CD4-positive, alpha-beta memory T cell (primary cell): ENCODE results near the gene TUBA3E. TPM values are rescaled to one million over a fixed set of nuclear protein-coding genes. Genes with fewer than 3 reads are reported as not detected.
"Not testable (repeated sequence)": the region's sequence is repeated elsewhere in the genome, so short reads cannot be mapped to it uniquely, and the experiment has no call there.

Experiments
- CTCF ChIA-PET: fragments of 350-600 bp; sonication (Branson Sonifier 250); formaldehyde crosslinking; loops from one replicate; lab custom pipeline; 2021; ENCODE audit warnings: inconsistent platforms; ENCODE audit not compliant: partially characterized antibody; lab: Charles Lee
- POLR2A ChIA-PET: fragments of 350-600 bp; sonication (Branson Sonifier 250); formaldehyde crosslinking; loops from one replicate; lab custom pipeline; 2021; ENCODE audit not compliant: partially characterized antibody; lab: Charles Lee
- DNase-seq, 5 donors: peaks; one replicate each; pipeline versions ENCODE4 v3.0.0 to v3.0.0-alpha.2; 2020 to 2022; ENCODE audit warnings: mixed read lengths in 1 of 5
- H3K27ac ChIP-seq: one replicate; pipeline ENCODE4 v1.7.0; 2013; ENCODE audit warnings: low read depth, low read length
- H3K27me3 ChIP-seq: 2 replicates; pipeline ENCODE4 v1.7.0; 2013; ENCODE audit warnings: mild to moderate bottlenecking, low read length, moderate library complexity; ENCODE audit not compliant: insufficient read depth
- H3K36me3 ChIP-seq: 2 replicates; pipeline ENCODE4 v1.7.0; 2013; ENCODE audit warnings: mild to moderate bottlenecking, low read length, moderate library complexity; ENCODE audit not compliant: insufficient read depth
- H3K4me1 ChIP-seq: 2 replicates; pipeline ENCODE4 v1.7.0; 2013; ENCODE audit warnings: mild to moderate bottlenecking, low read length, moderate library complexity; ENCODE audit not compliant: insufficient read depth
- H3K4me3 ChIP-seq, 2 donors: one replicate each; pipeline ENCODE4 v1.7.0; 2013; ENCODE audit warnings: low read length in 2 of 2, mild to moderate bottlenecking in 1 of 2
- H3K9me3 ChIP-seq, 2 donors: one replicate each; pipeline ENCODE4 v1.7.0; 2013; ENCODE audit warnings: low read length in 2 of 2, control low read depth in 1 of 2; ENCODE audit not compliant: control insufficient read depth in 1 of 2
- H3K27ac Mint-ChIP-seq, 7 donors: one replicate each; pipeline ENCODE4 v1.8.0; 2020 to 2021; ENCODE audit warnings: mixed read lengths in 7 of 7, mild to moderate bottlenecking in 6 of 7, inconsistent platforms in 3 of 7, moderate library complexity in 3 of 7
- H3K27me3 Mint-ChIP-seq, 2 donors: one replicate each; pipeline ENCODE4 v1.8.0; 2020 to 2021; ENCODE audit warnings: mixed read lengths in 2 of 2
- H3K36me3 Mint-ChIP-seq, 2 donors: one replicate each; pipeline ENCODE4 v1.8.0; 2020 to 2021; ENCODE audit warnings: mixed read lengths in 2 of 2, inconsistent platforms in 1 of 2, mild to moderate bottlenecking in 1 of 2
- H3K4me1 Mint-ChIP-seq, 4 donors: one replicate each; pipeline ENCODE4 v1.8.0; 2020 to 2021; ENCODE audit warnings: mixed read lengths in 4 of 4, mild to moderate bottlenecking in 1 of 4
- H3K4me3 Mint-ChIP-seq, 8 donors: one replicate each; pipeline ENCODE4 v1.8.0; 2020 to 2021; ENCODE audit warnings: mixed read lengths in 8 of 8, mild to moderate bottlenecking in 7 of 8, moderate library complexity in 6 of 8, inconsistent platforms in 3 of 8
- H3K9me3 Mint-ChIP-seq, 8 donors: one replicate each; pipeline ENCODE4 v1.8.0; 2020 to 2021; ENCODE audit warnings: mixed read lengths in 8 of 8, mild to moderate bottlenecking in 5 of 8, inconsistent platforms in 3 of 8, moderate library complexity in 1 of 8
- intact Hi-C: fragments of 100-400 bp; cut with micrococcal nuclease; formaldehyde crosslinking; loops from one replicate; pipeline ENCODE4 v1.15.1; 2023
- polyA plus RNA-seq, 2 donors: library from polyadenylated mRNA; unstranded; fragments of 300-500 nt; fragmentation: Illumina TruSeq; gene quantifications; one replicate each; pipeline ENCODE4 v1.2.3, GENCODE V29; 2021
- total RNA-seq, 2 experiments: library from RNA; stranded (reverse); gene quantifications; one replicate each; pipeline ENCODE4 v1.2.3, GENCODE V29; 2021

Gene TUBA3E
- total and polyA plus RNA-seq, 4 experiments from 2014 or later, result not detected

DNA sequence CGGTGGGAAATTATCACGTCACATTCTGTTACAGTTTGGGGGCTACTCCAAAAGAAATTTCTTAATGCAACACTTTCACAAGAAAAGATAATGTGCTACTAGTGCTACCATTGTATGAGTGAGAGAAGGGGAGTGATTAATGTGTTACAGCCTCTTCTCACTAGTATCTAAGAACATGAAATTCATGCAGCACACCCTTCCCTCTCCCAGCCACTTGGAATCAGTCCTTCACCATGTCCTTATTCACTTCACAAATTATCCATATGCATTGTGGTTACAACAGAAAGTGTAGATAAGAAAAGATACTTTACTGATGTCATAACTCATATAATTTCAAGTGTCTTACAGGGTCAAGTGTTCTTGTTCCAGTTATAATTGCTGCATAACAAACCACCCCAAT, 20.9 kb upstream of the TUBA3E start:
- H3K27ac ChIP-seq, intact Hi-C loops, H3K27me3 ChIP-seq, H3K9me3 ChIP-seq, H3K4me1 ChIP-seq, DNase-seq, H3K27ac Mint-ChIP-seq, H3K9me3 Mint-ChIP-seq, H3K4me3 Mint-ChIP-seq, H3K36me3 ChIP-seq, POLR2A ChIA-PET, H3K36me3 Mint-ChIP-seq, CTCF ChIA-PET, H3K4me3 ChIP-seq, H3K4me1 Mint-ChIP-seq: not testable (repeated sequence)
- peaks cover 12 to 22% of the 10 kb centered on the region in 2 donors for H3K27me3 Mint-ChIP-seq

DNA sequence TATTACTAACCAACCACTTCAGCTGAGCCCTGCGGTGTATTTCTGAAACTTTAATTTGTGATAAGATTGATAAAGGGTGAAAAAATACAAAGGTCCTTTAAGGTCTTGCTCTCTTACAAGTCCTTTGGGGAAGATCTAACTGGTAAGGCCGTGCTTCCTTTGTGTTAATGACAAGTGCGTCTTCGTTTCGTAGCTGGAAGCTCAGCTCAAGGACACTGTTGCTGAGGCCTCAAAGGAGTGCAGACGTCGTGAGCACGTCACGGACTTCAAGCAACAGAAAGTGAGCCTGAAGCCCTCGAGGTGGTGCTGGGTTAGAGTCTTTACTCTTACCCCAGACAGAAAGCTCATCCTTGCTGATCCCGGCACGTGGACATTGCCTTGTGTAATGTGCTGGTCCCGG, 8.8 kb upstream of the TUBA3E start:
- H3K27ac Mint-ChIP-seq, H3K4me1 Mint-ChIP-seq, DNase-seq, H3K4me1 ChIP-seq, CTCF ChIA-PET, H3K27me3 Mint-ChIP-seq, H3K9me3 ChIP-seq, H3K4me3 ChIP-seq, intact Hi-C loops, H3K36me3 Mint-ChIP-seq, H3K27me3 ChIP-seq, H3K36me3 ChIP-seq, H3K9me3 Mint-ChIP-seq, POLR2A ChIA-PET, H3K4me3 Mint-ChIP-seq, H3K27ac ChIP-seq: not testable (repeated sequence)

DNA sequence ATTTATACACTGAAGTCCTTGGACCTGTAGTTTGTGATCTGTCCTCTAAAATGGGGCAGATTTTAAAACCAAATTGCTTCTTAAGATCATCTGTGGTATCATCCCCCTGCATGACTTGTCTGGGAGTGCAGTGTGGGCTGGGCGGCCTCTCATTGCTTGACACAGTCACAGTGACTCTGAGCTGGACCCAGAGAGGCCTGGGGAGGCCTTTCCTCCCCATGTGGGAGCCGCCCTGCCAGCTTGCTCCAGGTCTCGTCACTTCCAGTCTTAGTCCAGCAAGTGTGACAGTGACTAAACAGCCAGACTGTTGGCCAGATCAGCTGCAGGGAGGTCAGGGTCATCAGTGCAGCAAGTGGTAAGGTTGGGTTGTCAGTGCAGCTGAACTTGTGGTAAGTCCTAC, 4.9 kb upstream of the TUBA3E start:
- H3K9me3 ChIP-seq, H3K36me3 ChIP-seq, H3K27ac Mint-ChIP-seq, H3K4me1 Mint-ChIP-seq, H3K36me3 Mint-ChIP-seq, H3K4me3 Mint-ChIP-seq, CTCF ChIA-PET, H3K4me3 ChIP-seq, intact Hi-C loops, H3K4me1 ChIP-seq, H3K27me3 Mint-ChIP-seq, H3K9me3 Mint-ChIP-seq, H3K27me3 ChIP-seq, POLR2A ChIA-PET, H3K27ac ChIP-seq, DNase-seq: not testable (repeated sequence)

DNA sequence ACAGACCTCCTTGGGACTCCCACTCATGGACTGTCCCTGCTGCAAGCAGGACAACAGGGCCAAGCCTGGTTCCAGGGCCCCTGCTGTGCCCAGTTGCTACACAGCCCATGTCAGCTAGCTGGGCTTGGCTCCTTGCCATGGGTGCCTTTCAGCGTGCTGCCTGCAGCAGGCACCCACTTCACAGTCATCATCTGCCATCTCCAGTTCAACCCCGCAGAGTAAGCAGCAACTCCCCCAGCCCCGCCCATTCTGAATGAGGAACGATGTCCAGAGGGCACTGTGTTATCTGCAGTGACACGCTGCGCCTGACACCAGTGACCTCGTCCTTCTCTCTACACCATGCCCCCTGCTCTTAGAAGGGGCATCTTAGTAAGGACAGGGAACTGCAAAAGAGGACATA, 4.3 kb upstream of the TUBA3E start:
- H3K27ac ChIP-seq, CTCF ChIA-PET, H3K36me3 Mint-ChIP-seq, intact Hi-C loops, H3K9me3 ChIP-seq, H3K4me3 Mint-ChIP-seq, POLR2A ChIA-PET, H3K27me3 Mint-ChIP-seq, H3K4me1 ChIP-seq, H3K36me3 ChIP-seq, H3K4me1 Mint-ChIP-seq, H3K4me3 ChIP-seq, H3K9me3 Mint-ChIP-seq, DNase-seq, H3K27me3 ChIP-seq: not testable (repeated sequence)
- peak overlapping the region in 1 of 7 donors; percentile 66 for H3K27ac Mint-ChIP-seq

DNA sequence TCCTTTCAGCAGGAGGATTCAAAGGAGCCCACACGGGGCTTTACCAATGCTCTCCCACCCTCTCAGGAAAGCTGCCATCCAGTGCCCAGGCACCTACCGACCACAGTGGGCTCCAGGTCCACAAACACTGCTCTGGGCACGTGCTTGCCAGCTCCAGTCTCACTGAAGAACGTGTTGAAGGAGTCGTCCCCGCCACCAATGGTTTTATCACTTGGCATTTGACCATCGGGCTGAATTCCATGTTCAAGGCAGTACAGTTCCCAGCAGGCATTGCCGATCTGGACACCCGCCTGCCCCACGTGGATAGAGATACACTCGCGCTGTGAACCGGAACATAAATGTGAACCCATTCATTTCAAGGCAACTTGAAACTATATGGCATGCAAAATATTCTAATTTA, 2.2 kb downstream of the TUBA3E start:
- H3K4me3 Mint-ChIP-seq, H3K9me3 ChIP-seq, H3K27me3 ChIP-seq, H3K27me3 Mint-ChIP-seq, H3K36me3 Mint-ChIP-seq, H3K36me3 ChIP-seq, H3K9me3 Mint-ChIP-seq, H3K4me1 Mint-ChIP-seq, CTCF ChIA-PET, H3K4me3 ChIP-seq, DNase-seq, H3K27ac ChIP-seq, H3K27ac Mint-ChIP-seq, POLR2A ChIA-PET, intact Hi-C loops, H3K4me1 ChIP-seq: not testable (repeated sequence)

DNA sequence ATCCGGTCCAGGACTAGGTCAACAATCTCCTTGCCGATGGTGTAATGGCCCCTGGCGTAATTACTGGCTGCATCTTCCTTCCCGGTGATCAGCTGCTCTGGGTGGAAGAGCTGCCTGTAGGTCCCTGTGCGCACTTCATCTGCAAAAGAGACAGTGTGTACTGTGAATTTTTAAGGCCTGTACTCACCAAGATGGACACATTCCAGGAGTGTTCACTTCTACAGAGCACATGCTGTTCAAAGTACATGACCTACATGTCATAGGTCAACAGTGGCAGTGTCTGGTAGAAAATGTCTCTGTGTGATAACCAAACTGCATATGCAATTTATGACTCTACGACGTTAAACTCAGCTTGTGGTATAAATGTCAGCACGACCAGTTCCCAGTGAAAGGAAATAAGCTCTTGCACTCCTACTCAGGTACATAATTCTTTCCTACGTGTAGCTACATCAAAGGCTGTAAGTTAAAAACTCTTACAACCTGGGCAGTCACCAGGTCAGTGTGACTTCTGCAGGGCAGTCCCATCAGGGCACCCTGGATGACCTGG, 3.1 kb downstream of the TUBA3E start:
- intact Hi-C loops, CTCF ChIA-PET: not testable (repeated sequence)

DNA sequence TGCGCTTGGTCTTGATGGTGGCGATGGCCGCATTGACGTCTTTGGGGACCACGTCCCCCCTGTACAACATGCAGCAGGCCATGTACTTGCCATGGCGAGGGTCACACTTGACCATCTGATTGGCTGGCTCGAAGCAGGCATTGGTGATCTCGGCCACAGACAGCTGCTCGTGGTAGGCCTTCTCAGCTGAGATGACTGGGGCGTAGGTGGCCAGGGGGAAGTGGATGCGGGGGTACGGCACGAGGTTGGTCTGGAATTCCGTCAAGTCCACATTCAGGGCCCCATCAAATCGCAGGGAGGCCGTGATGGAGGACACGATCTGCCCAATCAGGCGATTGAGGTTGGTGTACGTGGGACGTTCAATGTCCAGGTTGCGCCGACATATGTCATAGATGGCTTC, 4.4 kb downstream of the TUBA3E start:
- H3K4me3 ChIP-seq, H3K27me3 ChIP-seq, CTCF ChIA-PET, H3K27ac ChIP-seq, DNase-seq, POLR2A ChIA-PET, H3K27me3 Mint-ChIP-seq, H3K36me3 ChIP-seq, H3K9me3 ChIP-seq, H3K4me3 Mint-ChIP-seq, H3K4me1 ChIP-seq, H3K27ac Mint-ChIP-seq, H3K9me3 Mint-ChIP-seq, intact Hi-C loops, H3K4me1 Mint-ChIP-seq: not testable (repeated sequence)
- H3K36me3 Mint-ChIP-seq, result peaks cover 8 to 10% of the 10 kb centered on the region in 2 donors

More for the DNA sequence above, 3.1 kb downstream of the TUBA3E start:
- H3K27ac Mint-ChIP-seq, H3K9me3 Mint-ChIP-seq, H3K27me3 ChIP-seq, H3K27me3 Mint-ChIP-seq, POLR2A ChIA-PET, H3K4me3 Mint-ChIP-seq, H3K4me1 Mint-ChIP-seq, H3K4me3 ChIP-seq, H3K4me1 ChIP-seq, H3K9me3 ChIP-seq, H3K27ac ChIP-seq, DNase-seq, H3K36me3 ChIP-seq: not testable (repeated sequence)
- peaks cover 8 to 10% of the 10 kb centered on the region in 2 donors for H3K36me3 Mint-ChIP-seq

DNA sequence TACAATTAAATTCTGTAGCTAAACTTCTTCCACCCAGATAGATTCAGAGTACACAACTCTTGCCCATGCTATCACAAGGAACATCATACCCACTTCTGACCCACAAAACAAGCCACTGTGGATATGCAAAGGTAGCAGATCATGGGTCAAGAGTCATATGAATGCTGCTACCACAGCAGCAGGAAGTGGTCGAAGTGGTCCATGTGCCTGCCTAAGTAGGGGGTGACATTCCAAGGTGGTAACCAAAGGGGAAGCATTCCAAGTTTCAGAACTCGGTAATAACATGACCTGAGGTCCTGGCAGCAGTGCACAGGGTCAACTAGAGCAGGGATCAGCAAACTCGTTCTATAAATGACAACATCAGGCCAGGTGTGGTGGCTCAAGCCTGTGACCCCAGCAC, 5.8 kb downstream of the TUBA3E start:
- H3K9me3 Mint-ChIP-seq, DNase-seq, CTCF ChIA-PET, H3K27ac Mint-ChIP-seq, H3K27ac ChIP-seq, POLR2A ChIA-PET, intact Hi-C loops, H3K4me3 Mint-ChIP-seq, H3K9me3 ChIP-seq, H3K36me3 ChIP-seq, H3K27me3 ChIP-seq, H3K4me1 Mint-ChIP-seq, H3K4me3 ChIP-seq, H3K4me1 ChIP-seq, H3K27me3 Mint-ChIP-seq: not testable (repeated sequence)
- H3K36me3 Mint-ChIP-seq, result peaks cover 8 to 10% of the 10 kb centered on the region in 2 donors
